Head of caudate nucleus (tissue), 42 donors: ENCODE results near the gene RBM47.
"Not testable (repeated sequence)": the region's sequence is repeated elsewhere in the genome, so short reads cannot be mapped to it uniquely, and the experiment has no call there.

Source experiments
- DNase-seq, 42 donors: peaks; one replicate each; pipeline versions ENCODE4 v3.0.0 to v3.0.0-alpha.2; 2020 to 2021; ENCODE audit warnings: mixed read lengths in 7 of 42
- intact Hi-C: fragments of 100-400 bp; cut with DNase I; formaldehyde crosslinking; loops from one replicate; pipeline ENCODE4 v1.15.0; 2022

The RBM47 gene

DNA sequence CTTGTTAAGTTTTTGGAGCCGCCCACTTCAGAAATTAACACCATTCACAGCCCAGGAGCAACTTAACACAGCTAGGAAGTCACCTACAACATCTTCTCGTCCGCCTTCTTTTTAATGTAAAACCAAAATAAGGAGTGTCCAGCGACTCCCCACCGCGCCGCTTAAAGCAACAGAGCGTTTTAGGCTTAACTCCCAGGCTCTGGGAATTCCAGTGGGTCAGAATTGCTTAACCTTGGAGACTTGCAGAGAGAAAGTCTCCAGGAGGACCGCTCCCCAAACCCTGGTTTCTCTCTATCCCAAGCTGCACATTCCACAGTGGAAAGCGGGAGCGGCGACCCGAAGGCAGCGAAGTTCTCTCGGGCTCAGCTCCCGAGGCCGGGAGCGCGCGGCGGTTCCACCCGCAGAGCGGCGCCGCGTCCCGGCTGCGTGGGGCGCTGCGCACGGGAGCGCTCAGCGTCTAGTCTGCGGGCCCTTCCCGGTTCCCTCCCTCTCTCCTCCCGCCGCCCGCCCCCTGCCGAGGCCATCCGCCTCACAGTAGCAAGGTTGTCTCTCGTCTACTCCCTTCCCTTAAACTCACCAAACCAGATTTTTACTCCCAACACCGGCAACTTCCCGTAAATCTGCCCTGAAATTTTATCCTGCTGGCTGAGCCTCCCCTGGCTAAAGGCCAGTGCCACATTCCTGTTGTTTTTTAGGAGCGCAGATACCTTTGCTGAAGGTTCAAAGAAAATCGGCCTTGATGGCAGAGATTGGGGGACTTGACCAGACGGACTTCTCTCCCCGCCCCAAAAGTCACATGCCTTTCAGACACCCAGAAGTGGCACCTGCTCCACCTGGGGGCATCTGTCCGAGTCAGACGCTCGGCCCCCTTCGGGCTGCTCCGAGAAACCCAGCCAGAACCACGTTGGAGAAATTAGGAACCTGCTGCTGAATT lies at the start of gene RBM47:
Gene RBM47 (minus strand): TSS at position 464 of the 934 bp plus-strand sequence. CDS start 190,971 bp downstream, outside the sequence.
- intact Hi-C loops = no loop called here
- peak in 39 of 42 donors; percentile 15 to 71 (median 43) for DNase-seq

DNA sequence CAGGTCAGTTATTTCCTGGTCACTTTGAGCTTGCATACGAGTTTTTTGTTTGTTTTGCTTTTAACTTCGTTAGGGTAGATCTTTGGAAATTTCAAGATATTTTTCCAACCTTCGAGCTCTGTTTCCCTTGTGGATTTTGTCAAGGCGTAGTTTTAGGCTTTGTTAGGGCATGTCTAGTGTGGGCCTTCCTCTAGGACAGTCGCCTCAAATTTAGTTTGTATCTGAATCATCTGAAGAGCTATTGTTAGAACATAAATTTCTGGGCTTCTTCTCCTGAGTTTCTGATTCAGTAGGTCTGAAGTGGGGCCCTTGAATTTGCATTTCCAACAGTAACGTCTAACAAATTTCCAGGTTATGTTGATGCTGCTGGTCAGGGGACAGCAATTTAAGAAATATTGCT lies 48.8 kb upstream of the RBM47 start:
- intact Hi-C loops = no loop called here
- no peak for DNase-seq

DNA sequence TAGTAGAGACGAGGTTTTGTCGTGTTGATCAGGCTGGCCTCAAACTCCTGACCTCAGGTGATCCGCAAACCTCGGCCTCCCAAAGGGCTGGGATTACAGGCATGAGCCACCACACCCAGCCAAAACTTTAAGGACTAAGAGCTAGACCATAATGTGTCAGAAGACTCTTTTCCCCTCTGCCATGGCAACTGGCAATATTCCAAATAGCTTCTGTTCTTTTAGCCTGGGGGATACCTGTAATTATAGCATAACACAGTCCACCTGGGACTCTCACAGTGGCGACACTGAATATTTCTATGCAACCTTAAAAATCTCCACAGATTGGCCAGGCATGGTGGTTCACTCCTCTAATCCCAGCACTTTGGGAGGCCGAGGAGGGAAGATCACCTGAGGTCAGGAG lies 45.5 kb upstream of the RBM47 start:
- intact Hi-C loops = no loop called here

DNA sequence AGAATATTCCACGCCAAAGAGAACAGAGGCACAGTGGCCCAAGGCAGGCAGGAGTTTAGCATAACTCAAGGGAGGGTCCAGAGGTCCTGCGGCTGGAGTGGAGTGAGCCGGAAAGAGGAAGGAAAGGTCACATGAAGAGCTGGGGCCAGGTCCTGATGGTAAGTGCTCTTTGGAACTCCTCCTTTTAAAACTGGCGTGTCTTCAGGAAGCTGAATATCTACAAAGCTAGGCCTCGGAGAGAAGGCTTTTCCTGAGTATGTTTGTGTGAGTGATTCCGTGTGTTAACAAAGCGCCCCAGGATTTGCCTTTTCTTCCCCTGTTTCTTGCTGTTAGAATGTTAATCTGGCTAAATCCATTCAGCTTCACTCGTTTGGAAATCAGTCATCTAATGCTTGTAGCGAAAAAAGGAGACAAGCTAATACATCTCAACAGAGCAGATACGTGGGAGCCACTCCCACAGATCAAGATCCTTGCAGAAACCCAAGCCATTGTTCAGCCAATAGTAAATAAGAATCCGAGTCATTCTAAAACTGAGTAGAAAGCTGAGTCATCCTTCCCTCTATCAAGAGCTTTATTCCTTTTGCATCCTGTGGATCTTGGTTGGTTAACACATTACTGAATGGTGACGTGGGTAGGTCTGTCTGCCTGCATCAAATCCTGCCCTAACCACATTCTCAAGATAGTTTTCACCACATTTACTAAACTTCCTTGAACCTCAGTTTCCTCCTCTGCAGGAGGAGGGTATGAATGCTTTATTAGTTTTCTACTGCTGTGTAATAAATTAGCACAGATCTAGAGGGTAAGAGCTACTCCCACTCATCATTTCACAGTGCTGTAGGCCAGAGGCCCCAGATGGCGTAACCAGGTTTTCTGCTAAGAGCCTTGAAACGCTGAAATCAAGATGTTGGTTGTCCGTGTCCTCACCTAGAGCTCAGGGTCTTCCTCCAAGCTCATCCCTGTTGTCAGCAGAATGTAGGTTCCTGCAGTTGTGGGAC lies 43.2 kb upstream of the RBM47 start:
- intact Hi-C loops = no loop called here
- peak in 28 of 42 donors; percentile 9 to 81 (median 40) for DNase-seq

More for the DNA sequence above, 45.5 kb upstream of the RBM47 start:
- no peak for DNase-seq

DNA sequence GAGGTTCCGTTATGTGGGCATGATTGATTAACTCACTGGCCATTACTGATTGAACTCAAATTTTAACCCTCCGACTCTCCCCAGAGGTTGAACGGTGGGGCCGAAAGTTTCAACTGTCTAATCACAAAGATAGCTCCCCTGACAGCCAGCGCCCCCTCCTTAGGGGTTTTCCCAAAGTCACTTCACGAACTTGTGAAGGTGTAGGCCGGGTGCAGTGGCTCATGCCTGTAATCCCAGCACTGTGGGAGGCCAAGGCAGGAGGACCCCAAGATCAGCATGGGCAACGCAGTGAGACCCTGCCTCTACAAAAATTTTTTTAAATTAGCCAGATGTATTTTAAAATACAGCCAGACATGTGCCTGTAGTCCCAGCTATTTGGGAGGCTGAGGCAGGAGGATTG lies 39.8 kb upstream of the RBM47 start:
- DNase-seq = no peak
- intact Hi-C loops = no loop called here

DNA sequence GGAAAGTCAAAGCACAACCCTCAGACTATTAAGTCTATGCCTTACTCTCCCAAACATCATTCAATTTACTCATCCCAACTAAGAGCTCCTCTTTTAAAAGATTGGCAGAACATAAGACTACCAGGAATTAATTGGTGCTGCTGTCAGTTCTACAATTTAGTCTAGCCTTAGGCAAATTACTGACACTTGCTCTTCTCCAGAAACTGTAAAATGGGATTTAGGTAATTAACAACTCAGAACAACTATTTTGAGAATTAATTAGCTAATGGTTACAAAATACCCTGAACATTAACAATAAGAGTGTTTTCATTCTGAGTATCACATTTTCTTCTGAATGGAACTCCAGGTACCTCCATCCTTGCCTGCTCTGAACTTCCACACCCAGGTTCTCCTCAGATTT lies 36.2 kb upstream of the RBM47 start:
- intact Hi-C loops = no loop called here
- no peak for DNase-seq

DNA sequence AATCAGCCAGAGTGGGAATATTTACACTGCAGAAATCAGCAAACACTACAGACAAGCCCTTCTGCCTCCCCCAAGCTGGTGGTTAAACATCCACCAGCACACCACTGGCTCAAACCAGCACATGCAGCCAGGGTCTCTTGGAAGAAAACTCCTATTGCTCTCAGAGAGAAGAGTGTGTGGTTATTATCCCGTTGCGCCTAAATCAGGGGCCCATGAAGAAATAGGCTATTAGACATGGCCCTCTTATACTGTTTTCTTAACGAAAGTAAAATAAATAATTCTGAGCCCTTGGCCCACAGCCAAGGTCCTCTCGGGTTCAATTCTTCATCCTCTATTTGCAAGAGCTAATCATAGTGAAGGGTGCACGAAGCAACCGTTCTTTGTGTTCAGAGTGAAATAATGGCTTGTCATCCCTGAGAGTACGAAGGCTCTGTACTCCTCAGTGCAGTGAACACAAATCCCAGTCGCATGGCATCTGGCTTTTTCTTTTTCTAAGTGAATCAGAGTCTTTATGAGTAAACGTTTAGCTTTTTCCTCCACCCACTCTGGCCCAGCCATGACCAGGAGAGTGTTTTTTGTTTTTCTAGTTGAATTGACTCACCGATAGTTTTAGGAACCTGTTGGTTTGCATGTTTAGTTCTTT lies 33.4 kb upstream of the RBM47 start:
- intact Hi-C loops = no loop called here
- no peak for DNase-seq

DNA sequence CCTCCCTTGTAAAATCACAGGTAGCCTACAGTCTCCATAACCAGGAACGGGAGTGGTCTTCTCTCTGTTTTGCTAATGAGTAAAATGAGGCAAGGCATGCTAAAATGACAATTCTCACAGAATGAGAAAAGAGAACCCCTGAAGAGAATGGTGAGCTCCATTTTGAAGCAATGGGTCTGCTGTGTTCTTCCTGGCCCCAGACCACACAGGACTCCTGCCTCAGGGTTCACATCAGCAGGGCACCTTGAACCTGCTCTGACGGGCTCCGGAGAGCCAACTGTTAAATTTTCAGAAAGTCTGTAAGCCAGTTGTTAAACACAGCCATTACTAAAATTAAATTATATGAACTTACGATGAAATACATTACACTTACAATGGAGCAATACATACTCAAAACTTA lies 32.1 kb upstream of the RBM47 start:
- intact Hi-C loops = no loop called here
- peak in 1 of 42 donors; percentile 20 for DNase-seq

DNA sequence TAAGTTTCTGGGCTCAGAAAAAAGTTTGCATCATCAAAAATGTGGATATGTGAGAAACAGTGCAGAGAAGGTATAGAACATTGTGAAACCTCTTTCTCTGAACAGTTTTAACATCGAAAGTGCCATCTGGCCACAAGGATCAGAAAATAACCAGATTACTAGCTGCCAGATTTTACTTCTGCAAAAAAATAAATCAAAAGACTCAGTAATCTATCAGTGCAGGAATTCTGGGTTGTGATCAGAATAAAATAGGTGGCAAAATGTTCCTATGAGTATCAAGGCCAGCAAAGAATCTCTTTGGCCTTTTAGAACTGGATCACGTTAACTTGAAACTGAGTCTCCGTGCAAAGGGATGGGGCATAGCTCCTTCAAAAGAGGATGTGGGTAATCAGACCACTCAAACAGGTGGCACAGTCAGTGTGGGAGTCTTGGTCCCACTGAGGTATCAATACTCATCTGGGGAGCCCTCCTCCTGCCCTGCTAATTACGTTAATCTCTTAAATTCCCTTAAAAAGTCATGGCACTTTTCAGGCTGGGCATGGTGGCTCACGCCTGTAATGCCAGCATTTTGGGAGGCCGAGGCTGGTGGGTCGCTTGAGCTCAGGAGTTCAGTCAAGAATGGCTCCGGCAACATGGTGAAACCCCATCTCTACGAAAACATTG lies 26.7 kb upstream of the RBM47 start:
- intact Hi-C loops = no loop called here
- peak in 1 of 42 donors; percentile 19 for DNase-seq

DNA sequence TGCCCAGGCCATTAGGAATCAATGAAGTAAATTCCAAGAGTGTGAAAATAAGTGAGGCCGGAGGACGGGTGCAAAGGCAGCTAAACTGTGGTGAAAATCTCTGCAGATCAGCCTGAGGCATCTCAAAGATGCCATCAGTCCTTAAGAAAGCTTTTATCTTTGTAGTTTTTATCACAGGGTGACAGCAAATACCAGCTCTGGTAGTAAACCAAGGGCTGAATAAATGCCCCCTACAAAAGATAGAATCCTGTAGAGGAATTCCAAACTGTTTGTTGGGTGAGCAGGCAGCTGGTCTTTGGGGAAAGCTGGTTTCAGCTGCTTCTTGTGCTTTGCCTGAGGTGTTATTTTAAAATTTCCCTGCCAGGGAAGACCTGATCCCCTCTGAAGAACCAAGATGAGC lies 21.6 kb upstream of the RBM47 start:
- peak in 1 of 42 donors; percentile 5 for DNase-seq
- intact Hi-C loops = no loop called here

DNA sequence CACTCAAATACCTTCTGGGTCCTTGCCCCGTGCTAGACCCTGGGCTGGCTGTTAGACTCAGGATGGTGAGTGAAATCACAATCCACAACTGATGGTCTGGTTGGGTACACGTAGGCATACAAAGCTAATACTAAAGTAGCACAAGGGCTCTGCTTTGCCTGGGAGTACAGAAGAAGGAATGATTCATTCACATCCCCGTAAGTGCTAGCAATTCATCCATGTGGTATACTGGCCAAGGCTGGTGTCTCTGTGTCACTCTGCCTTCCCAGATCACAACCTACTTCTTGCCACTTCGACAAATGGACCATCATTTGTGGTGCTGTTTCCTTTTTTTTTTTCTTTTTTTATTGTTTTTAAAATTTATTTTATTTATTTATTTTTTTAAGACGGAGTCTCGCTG lies 19.7 kb upstream of the RBM47 start:
- no peak for DNase-seq
- intact Hi-C loops = no loop called here

DNA sequence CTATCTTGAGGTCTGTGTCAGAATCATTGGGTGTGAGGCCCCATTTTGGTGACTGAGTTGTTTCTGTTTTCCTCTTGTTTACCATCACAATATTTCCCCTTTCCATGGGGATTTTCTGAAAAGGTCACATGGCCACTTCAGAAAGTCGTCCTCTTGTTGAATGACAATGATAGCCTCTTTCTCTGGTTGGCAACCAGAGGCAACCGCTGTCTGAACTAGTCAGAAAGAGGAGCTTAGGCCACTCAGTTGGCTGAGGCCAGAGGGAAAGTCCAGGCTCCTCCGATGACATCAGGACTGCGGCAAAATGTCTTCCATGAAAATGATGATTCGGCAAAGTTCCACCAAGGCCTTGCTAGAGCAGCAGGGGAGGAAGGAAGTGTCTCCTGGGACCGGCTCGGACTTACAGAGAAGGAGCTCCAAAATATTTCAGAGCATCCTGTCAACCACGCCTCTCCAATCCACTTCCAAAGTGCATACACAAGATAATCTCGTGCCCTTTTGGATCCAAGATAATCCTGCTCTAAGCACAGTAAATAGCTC lies 19.1 kb upstream of the RBM47 start:
- DNase-seq = no peak
- intact Hi-C loops = no loop called here

DNA sequence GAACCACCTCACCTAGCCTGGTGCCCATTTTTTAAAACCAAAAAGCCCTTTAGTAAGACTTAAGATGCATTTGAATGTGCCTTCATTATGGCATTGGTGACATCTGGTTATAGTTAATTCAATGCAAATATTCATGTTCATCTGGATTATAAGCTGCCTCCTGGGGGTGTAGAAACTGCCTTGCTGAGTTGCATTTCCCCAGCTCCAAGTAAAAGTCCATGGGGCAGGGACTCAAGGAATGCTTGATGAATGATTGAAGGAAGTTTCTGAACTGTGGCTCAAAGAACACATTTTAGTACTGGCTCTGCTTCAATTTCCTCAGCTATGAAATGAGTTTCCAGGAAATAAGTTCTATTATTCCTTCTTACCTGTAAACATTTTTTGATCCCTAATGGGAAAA lies 18.5 kb upstream of the RBM47 start:
- DNase-seq = no peak
- intact Hi-C loops = no loop called here

DNA sequence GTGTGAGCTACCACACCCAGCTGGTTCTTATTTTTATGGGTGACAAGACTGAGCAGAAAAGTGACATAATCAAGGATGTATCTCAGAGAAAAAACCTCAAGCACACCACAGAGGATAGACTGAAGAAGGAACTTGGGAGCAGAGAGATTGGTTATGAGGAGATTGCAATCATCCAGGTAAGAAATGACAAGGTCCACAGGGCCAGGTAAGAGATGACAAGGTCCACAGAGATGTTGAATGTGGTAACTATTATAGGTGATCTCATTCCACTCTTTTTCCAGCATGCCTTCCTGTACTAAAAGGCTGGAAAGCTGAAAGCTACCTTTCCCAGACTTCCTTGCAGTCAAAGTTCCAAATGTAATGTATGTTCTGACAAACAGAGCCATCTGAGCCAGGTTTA lies 15.9 kb upstream of the RBM47 start:
- intact Hi-C loops = no loop called here
- no peak for DNase-seq

DNA sequence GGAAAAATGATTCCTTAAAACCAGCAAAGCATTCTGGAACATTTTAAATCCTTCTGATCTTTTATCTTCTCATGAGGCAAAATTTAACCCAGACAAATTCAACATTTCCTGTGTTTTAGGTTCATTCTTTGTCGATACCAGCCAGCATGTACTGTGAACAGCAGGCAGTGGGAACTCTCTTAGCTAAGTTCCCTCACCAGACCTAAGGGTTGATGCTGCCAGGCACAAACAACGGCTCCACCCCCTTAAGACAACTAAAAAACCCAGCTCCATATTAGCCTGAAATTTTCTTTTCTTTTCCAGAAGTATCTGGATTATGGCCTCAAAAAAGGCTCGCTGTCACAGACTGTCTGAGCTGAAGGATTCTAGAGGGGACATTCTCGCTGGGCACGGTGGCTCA lies 2.4 kb upstream of the RBM47 start:
- intact Hi-C loops = no loop called here
- no peak for DNase-seq

DNA sequence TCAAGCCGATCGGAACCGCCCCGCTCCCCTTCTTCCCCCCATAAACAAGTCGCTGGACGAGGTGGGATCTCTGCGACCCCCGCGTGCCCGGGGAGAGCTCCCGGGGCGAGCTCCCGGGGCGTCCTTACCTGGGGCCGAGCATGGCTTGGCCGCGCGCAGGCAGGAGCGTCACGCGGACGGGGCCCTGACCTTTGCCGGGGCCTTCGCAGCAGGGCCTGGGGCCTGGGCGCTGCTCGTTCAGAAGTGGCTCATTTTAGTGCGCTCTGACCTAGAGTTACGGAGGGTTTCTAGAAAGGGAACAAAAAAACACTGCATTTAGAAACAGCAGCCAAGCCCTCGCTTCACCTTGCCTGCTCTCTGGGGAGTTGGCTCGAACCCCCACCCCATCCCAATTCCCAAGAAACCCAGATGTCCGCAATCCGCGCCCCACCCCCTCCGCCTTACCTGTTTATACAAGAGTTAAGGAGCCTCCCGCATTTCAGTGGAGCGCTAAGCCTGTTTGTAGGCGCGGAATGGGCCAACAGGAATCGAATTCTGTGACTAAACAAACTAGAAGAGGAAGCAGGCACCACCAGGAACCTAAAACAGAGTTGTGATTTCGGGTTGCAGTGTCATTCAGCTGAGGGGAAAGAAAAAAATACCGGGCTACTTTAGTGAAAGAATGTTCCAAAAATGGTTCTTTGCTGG lies 814 bp upstream of the RBM47 start:
- intact Hi-C loops = no loop called here
- DNase-seq = peak in 18 of 42 donors; percentile 4 to 45 (median 14)

DNA sequence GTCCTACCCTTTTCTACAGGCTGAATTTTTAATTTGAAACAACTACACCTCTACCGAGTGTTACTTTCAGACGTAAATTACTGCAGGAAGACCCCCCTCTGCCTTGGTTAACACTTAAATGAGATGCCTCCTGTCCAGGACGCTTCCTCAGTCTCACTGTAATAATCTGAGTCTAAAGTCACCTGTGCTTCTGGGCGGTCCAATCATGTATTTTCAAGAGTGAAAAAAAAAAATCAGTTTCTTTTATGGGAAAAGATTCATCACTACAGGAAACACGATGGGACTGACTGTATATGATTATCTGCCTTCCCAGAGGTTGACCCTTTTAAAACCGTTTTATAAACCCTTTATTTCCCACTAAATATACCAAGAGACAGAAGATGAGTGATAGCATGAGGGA lies 776 bp downstream of the RBM47 start:
- DNase-seq = no peak
- intact Hi-C loops = no loop called here

DNA sequence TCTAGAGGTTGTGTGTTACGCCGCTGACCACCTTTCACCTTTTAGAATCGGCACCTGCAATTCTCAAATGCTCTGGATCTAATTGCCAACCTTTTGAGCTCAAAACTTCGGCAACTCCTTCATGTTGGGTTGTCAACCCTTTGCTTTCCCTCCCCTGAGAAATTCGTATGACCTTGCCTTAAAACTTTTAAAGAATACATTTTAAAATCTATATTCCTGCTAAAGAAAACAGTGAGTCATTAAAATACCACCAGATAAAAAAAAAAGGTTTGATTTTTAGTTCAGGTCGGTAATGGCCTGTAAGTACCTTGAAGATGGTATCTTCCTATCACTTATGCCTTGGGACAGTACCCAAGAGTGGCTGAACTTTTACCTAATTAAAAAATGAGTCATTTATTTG lies 1.3 kb downstream of the RBM47 start:
- intact Hi-C loops, DNase-seq: not testable (repeated sequence)
